AG09309 (cell line): ENCODE results near the gene ANP32A.

Experiments
- DNase-seq: peaks from one replicate; pipeline ENCODE4 v3.0.0-alpha.2; 2010; ENCODE audit warnings: low read depth
- H3K4me3 ChIP-seq: 2 replicates; pipeline ENCODE4 v1.5.1; 2011; ENCODE audit warnings: mild to moderate bottlenecking, low read depth, low read length, moderate library complexity; ENCODE audit not compliant: control insufficient read depth
- TF ChIP-seq, protein P1 (sequence below): IDR thresholded peaks from 2 replicates; pipeline ENCODE4 v1.5.1; 2011; ENCODE audit warnings: mild to moderate bottlenecking, low read depth, low read length, inconsistent platforms; ENCODE audit not compliant: insufficient read depth, control insufficient read depth; ENCODE audit errors: missing control alignments

Gene ANP32A

DNA sequence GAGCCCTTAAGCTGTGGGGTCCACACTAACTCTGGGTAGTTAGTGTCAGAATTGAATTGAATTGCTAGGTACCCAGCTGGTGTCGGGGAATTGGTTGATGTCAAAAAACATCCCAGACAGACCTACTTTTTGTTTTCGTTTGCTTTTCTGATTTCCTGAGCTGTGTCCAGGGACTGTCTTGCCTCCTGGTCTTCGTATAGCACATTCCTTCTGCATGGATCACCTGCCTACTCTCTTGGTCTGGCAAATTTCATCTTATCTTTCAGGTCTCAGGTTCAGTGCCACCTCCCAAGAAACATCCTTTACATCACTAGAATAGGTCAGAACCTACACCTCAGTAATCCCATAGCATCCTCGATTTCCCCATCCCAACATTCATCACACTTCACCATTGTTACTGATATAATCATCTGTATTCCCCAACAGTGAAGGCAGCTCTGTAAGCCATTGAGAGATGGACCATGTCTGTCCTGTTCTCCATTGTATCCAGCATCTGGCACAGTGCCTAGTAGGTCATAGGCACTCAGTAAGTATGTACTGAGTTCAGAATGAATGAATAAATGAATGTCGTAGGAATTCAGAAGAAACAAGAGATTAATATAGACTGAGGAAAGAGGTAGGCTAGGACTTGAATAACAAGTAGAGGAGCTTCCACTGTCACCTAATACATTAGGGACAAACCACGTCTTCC lies 81.2 kb downstream of the ANP32A start:
- DNase-seq = no peak
- TF ChIP-seq, protein P1, sequence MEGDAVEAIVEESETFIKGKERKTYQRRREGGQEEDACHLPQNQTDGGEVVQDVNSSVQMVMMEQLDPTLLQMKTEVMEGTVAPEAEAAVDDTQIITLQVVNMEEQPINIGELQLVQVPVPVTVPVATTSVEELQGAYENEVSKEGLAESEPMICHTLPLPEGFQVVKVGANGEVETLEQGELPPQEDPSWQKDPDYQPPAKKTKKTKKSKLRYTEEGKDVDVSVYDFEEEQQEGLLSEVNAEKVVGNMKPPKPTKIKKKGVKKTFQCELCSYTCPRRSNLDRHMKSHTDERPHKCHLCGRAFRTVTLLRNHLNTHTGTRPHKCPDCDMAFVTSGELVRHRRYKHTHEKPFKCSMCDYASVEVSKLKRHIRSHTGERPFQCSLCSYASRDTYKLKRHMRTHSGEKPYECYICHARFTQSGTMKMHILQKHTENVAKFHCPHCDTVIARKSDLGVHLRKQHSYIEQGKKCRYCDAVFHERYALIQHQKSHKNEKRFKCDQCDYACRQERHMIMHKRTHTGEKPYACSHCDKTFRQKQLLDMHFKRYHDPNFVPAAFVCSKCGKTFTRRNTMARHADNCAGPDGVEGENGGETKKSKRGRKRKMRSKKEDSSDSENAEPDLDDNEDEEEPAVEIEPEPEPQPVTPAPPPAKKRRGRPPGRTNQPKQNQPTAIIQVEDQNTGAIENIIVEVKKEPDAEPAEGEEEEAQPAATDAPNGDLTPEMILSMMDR = no peak
- H3K4me3 ChIP-seq = no peak overlapping the region

DNA sequence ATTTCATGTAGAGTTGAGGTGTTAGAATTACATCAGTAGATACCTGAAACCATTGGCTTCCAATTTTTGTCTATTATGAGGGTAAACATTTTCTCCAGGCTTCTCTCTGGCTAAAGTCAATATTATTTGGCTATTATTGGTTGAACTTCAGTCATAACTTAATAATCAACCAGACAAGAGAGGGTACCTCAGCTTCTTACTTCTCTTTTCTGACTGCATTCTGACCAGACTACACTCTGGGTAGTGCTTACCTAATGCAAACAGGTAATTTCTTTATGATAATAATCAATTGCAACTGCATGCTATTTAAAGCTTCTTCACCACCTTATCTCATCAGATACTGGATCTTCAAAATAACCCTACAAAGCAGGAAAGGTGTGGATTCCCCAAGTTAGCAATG lies 85.1 kb downstream of the ANP32A start:
- H3K4me3 ChIP-seq = no peak overlapping the region
- TF ChIP-seq, protein P1 = no peak
- no peak for DNase-seq

DNA sequence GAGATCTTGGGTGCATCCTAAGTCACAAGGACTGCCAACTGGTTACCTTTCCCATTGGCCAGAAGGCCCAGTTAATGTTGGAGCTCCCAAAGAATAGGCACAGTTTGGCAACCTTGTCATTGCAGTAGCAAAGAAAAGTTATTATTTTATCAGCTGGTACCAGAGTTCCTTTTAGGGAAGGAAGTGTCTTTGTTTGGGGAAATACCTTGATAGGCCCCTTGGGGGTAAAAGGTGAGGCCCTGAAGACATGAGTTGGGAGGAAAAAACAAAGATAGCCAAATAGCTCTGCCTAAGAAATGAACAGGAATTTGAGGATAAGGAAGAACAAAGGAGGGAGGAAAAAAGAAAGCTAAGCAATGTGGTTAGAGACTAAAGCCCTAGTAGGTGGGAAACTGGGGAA lies 85.8 kb downstream of the ANP32A start:
- H3K4me3 ChIP-seq = no peak overlapping the region

DNA sequence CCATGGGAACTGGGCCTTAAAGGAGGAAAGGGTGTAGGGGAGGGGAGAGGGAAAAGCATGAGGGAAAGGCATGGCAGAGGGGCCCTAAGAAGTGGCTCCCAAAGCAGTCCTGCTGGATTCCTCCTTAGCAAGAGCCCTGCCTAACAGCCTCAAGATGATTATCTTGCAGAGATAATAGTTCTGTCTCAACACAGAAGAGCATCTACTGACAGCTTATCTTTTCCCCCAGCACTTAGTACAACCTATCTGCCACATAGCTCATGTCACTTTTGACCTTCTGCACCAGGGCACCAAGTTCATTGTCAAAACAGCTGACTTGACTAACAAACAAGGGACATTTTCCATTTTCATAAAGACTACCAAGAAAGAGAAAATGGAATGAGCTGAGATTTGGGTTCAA lies 86.3 kb downstream of the ANP32A start:
- no peak for DNase-seq
- TF ChIP-seq, protein P1 = no peak

More for the DNA sequence above, 85.8 kb downstream of the ANP32A start:
- DNase-seq = no peak
- TF ChIP-seq, protein P1 = no peak

DNA sequence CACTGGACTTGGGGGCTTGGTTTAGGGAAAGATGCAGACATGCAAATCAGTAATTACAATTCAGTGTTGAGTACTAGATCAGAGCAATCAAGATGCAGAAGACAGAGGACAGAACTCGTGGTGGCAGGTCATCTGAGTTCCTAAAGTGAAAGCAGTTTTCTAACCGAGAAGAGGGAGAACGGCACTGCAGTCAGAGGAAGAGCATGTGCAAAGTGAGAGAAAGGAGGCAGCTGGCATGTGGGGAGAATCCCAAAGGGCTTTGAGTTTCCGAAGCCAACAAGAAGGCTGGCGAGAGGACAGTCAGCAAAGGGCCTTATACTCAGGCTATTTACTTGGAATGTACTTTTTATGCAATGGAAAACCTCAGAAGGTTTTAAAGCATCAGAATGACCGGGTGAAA lies 87.0 kb downstream of the ANP32A start:
- no peak for DNase-seq
- TF ChIP-seq, protein P1 = no peak
- H3K4me3 ChIP-seq = no peak overlapping the region

More for the DNA sequence above, 86.3 kb downstream of the ANP32A start:
- no peak overlapping the region for H3K4me3 ChIP-seq

DNA sequence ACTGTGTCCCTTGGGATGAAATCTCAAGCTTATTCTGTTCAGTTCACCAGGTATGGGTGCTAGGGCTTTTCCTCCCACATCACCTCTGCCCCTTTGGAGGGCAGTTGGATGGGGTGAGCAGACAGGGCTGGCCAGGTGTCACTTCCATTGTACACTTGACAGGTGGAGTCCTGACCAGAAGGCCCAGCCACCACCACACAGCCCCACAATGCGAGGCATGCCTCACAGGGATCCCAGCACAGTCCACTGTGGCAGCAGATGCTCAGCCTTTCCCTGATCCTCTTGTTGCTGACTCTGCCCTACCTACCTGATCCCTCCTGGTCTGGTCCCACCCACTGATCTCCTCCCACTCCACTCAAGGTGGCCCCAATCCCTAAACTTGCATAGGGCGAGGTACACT lies 88.2 kb downstream of the ANP32A start:
- TF ChIP-seq, protein P1 = no peak
- H3K4me3 ChIP-seq = no peak overlapping the region
- DNase-seq = no peak
